PC-9 (cell line): ENCODE data around the gene TMEM266.

ENCODE experiments used
- CTCF ChIP-seq: fragments of 200-600 bp; sonication (generic); conservative IDR thresholded peaks from 2 replicates; pipeline ENCODE4 v1.6.1; 2017; ENCODE audit warnings: mixed run types, antibody characterized with exemption, mild to moderate bottlenecking, moderate library complexity
- EZH2 ChIP-seq: fragments of 200-600 bp; sonication (generic); IDR thresholded peaks from 2 replicates; pipeline ENCODE4 v1.8.0; 2017; ENCODE audit warnings: antibody characterized with exemption, low read depth

- no peak for TF ChIP-seq CTCF
- no peak for TF ChIP-seq EZH2
These were observed 46.1 kb downstream of the TMEM266 start for GRCh38 chr15:76105911-76106310.
